Immature natural killer cell (primary cell): Measurements from ENCODE around the gene MYRIP. TPM values are rescaled to one million over a fixed set of nuclear protein-coding genes. Genes with fewer than 3 reads are reported as not detected.

Source experiments
- DNase-seq, 3 donors: peaks; one replicate each; pipeline ENCODE4 v3.0.0; 2022; ENCODE audit warnings: mixed read lengths in 1 of 3
- H3K27ac Mint-ChIP-seq, 6 donors: one replicate each; pipeline ENCODE4 v1.8.0; 2020; ENCODE audit warnings: mixed read lengths in 6 of 6, mild to moderate bottlenecking in 5 of 6, inconsistent platforms in 4 of 6, moderate library complexity in 3 of 6
- H3K27me3 Mint-ChIP-seq, 3 donors: one replicate each; pipeline ENCODE4 v1.8.0; 2020 to 2021; ENCODE audit warnings: low read depth in 3 of 3, mild to moderate bottlenecking in 3 of 3, mixed read lengths in 3 of 3, moderate library complexity in 3 of 3, inconsistent platforms in 1 of 3
- H3K36me3 Mint-ChIP-seq, 3 donors: one replicate each; pipeline ENCODE4 v1.8.0; 2020; ENCODE audit warnings: mixed read lengths in 3 of 3, inconsistent platforms in 2 of 3, mild to moderate bottlenecking in 2 of 3
- H3K4me1 Mint-ChIP-seq, 2 donors: one replicate each; pipeline ENCODE4 v1.8.0; 2020; ENCODE audit warnings: inconsistent platforms in 2 of 2, mild to moderate bottlenecking in 2 of 2, mixed read lengths in 2 of 2, moderate library complexity in 1 of 2
- H3K4me3 Mint-ChIP-seq, 5 donors: one replicate each; pipeline ENCODE4 v1.8.0; 2020; ENCODE audit warnings: mild to moderate bottlenecking in 5 of 5, mixed read lengths in 5 of 5, inconsistent platforms in 3 of 5, moderate library complexity in 3 of 5
- H3K9me3 Mint-ChIP-seq, 6 donors: one replicate each; pipeline ENCODE4 v1.8.0; 2020; ENCODE audit warnings: mild to moderate bottlenecking in 6 of 6, mixed read lengths in 6 of 6, inconsistent platforms in 4 of 6, moderate library complexity in 3 of 6
- polyA plus RNA-seq, 3 donors: library from polyadenylated mRNA; unstranded; fragments of 300-500 nt; fragmentation: Illumina TruSeq; gene quantifications; one replicate each; pipeline ENCODE4 v1.2.3, GENCODE V29; 2021

Gene MYRIP
- polyA plus RNA-seq, 3 donors from 2014 or later = 0.06 TPM; not detected in 2

- Mint-ChIP-seq H3K27ac (no peak overlapping the region), H3K4me1 (no peaks in the 10 kb centered on the region), H3K4me3 (no peak overlapping the region), H3K9me3 (peaks cover 0 to 6% (median 0%) of the 10 kb centered on the region in 6 donors), H3K27me3 (peaks cover 0 to 2% (median 0%) of the 10 kb centered on the region in 3 donors), H3K36me3 (no peaks in the 10 kb centered on the region)
- no peak for DNase-seq
These were observed 86.8 kb downstream of the MYRIP start for GRCh38 chr3:39896184-39896583.

DNA sequence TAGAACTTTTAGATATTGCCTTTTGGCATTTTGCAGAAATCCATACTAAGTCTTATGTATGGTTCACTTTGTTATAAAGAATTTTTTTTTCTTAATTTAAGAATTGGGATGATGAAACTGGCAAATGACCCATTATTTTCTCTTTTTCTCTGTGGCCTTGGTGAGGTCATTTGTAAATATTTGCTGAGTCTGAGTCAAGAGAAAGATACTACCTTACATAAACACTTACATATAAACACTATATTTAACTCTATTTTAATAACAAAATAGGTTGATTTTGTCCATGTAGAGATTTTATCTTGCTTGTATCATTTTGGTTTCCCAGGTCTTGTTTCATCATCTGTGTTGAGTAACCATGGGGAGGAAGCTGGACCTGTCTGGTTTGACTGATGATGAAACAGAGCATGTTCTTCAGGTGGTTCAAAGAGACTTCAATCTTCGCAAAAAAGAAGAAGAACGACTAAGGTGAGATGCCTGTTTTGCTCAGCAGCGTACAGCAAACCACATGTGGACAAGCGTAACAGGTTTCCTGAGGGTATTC lies 91.1 kb downstream of the MYRIP start:
- Mint-ChIP-seq H3K27ac (no peak overlapping the region), H3K36me3 (no peaks in the 10 kb centered on the region), H3K4me1 (no peaks in the 10 kb centered on the region), H3K27me3 (peaks cover 0 to 2% (median 1%) of the 10 kb centered on the region in 3 donors), H3K4me3 (no peak overlapping the region), H3K9me3 (peaks cover 0 to 5% (median 0%) of the 10 kb centered on the region in 6 donors)
- no peak for DNase-seq

DNA sequence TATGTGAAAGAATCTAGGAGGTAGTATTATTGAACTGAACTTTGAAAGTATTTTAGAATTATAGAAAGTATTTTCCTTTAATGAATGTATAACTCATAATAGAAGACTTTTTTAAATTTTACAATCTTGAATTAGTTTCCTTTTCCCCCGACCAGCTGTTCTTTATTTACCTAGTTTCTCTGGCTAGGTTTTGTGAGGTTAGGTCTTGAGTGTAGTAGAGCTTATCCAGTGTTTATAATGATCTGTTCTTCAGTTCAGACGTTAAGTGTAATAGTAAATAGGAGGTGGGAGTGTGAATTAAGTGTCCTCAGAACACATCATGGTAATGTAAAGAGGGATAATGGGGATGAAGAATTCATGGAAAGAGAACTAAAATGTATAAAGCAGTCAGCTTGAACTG lies 93.8 kb downstream of the MYRIP start:
- DNase-seq = no peak

DNA sequence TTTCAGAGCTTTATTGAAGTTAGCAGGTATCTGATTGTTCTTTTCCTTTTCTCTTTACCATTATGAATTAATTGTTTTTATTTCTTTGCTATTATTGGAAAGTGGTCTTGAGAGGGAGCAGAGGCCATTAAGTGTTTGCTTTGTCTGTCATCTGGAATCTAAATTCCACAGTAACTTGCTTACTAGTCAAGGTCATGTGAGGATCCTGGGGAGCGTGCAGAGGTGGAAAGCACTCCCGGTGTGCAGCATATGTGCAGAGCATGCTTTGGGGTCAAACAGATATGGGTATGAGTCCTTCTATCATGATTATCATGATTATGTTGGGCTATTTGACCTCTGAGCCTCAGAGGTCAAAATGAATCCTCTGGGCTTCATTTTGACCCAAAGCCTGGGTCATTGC lies 96.4 kb downstream of the MYRIP start:
- peaks cover 0 to 2% (median 1%) of the 10 kb centered on the region in 3 donors for H3K27me3 Mint-ChIP-seq
- H3K36me3 Mint-ChIP-seq = no peaks in the 10 kb centered on the region
- no peak overlapping the region for H3K4me3 Mint-ChIP-seq
- DNase-seq = no peak
- peaks cover 0 to 3% (median 0%) of the 10 kb centered on the region in 6 donors for H3K9me3 Mint-ChIP-seq
- no peaks in the 10 kb centered on the region for H3K4me1 Mint-ChIP-seq
- no peak overlapping the region for H3K27ac Mint-ChIP-seq

More for the DNA sequence above, 93.8 kb downstream of the MYRIP start:
- no peak overlapping the region for H3K4me3 Mint-ChIP-seq
- no peaks in the 10 kb centered on the region for H3K36me3 Mint-ChIP-seq
- H3K9me3 Mint-ChIP-seq = no peaks in the 10 kb centered on the region
- no peaks in the 10 kb centered on the region for H3K4me1 Mint-ChIP-seq
- H3K27me3 Mint-ChIP-seq = peaks cover 0 to 2% (median 1%) of the 10 kb centered on the region in 3 donors
- H3K27ac Mint-ChIP-seq = no peak overlapping the region

- H3K27me3 Mint-ChIP-seq = peaks cover 0 to 2% (median 1%) of the 10 kb centered on the region in 3 donors
- H3K9me3 Mint-ChIP-seq = peaks cover 0 to 3% (median 0%) of the 10 kb centered on the region in 6 donors
- H3K36me3 Mint-ChIP-seq = no peaks in the 10 kb centered on the region
- H3K4me1 Mint-ChIP-seq = no peaks in the 10 kb centered on the region
- no peak overlapping the region for H3K27ac Mint-ChIP-seq
- no peak overlapping the region for H3K4me3 Mint-ChIP-seq
- DNase-seq = no peak
These were observed 98.6 kb downstream of the MYRIP start for GRCh38 chr3:39907981-39908380.

GRCh38 chr3:39910135-39910534 lies 100.7 kb downstream of the MYRIP start:
- H3K36me3 Mint-ChIP-seq = no peaks in the 10 kb centered on the region
- H3K4me1 Mint-ChIP-seq = no peaks in the 10 kb centered on the region
- peaks cover 0 to 3% (median 0%) of the 10 kb centered on the region in 6 donors for H3K9me3 Mint-ChIP-seq
- peaks cover 0 to 2% (median 0%) of the 10 kb centered on the region in 3 donors for H3K27me3 Mint-ChIP-seq
- H3K27ac Mint-ChIP-seq = no peak overlapping the region
- no peak overlapping the region for H3K4me3 Mint-ChIP-seq
- DNase-seq = no peak

GRCh38 chr3:39910826-39911464 lies 101.5 kb downstream of the MYRIP start:
- H3K27me3 Mint-ChIP-seq = peaks cover 0 to 2% (median 0%) of the 10 kb centered on the region in 3 donors
- peaks cover 0 to 3% (median 0%) of the 10 kb centered on the region in 6 donors for H3K9me3 Mint-ChIP-seq
- no peaks in the 10 kb centered on the region for H3K36me3 Mint-ChIP-seq
- no peak overlapping the region for H3K4me3 Mint-ChIP-seq
- no peaks in the 10 kb centered on the region for H3K4me1 Mint-ChIP-seq
- H3K27ac Mint-ChIP-seq = no peak overlapping the region
- no peak for DNase-seq

DNA sequence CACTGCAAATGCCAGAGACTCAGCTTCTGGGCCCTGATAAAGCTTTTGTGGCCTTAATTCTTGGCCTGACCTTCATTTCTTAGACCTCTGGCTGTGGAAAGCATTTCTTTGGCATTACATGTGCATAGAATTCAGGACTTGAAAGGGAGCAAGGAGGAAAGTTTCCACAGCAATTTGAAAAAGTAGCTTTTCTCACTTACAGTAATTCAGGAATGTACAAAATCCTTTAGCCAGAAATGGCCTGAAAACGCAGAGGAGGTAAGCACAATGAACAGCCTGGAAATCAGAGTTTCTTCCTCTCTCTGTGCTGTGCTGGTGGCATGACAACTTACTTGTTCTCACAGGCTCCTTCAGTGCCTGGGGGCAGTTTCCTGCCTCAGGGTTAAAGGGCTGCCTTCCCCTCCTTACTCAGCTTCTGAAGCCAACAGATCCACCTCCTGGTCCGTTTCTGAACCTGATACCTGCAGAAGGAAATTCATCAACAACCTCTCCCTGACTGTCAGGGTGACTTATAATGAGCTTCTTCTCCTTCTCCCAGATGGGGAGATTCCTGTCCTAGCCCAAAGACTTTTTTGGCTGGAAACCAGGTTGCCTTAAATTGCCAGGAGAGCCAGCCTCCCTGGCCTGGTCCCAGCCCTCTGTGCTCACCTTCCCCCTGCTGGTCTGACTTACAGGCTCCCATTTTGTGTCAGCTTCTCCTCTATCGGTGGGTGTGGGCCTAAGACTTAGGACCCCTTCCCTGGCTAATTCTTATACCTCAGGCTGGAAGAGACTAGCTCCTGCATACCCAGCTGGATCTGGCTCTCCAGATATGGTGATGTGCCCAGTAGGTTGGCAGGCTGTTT lies 102.3 kb downstream of the MYRIP start:
- no peak overlapping the region for H3K4me3 Mint-ChIP-seq
- peaks cover 0 to 2% (median 0%) of the 10 kb centered on the region in 3 donors for H3K27me3 Mint-ChIP-seq
- H3K27ac Mint-ChIP-seq = no peak overlapping the region
- no peak for DNase-seq
- peaks cover 0 to 3% (median 0%) of the 10 kb centered on the region in 6 donors for H3K9me3 Mint-ChIP-seq
- H3K36me3 Mint-ChIP-seq = no peaks in the 10 kb centered on the region
- H3K4me1 Mint-ChIP-seq = no peaks in the 10 kb centered on the region

DNA sequence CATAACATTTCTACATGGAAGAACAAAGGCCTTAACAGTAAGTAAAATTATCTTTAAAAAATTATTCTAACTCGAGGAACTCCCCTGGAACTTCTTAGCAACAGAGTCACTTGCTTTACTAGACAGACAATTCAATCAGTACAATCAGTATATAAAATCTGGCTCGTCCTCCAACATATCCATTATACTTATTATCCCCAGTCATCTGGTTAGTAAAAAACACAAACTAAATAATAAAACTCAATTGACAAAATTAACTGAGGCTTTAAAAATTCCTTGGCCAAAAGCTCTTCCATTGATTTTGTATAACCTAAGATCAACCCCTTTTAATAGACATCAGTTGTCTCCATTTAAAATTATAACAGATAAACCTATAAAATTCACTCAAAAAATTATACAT lies 105.6 kb downstream of the MYRIP start:
- H3K36me3 Mint-ChIP-seq = no peaks in the 10 kb centered on the region
- peaks cover 0 to 4% (median 0%) of the 10 kb centered on the region in 6 donors for H3K9me3 Mint-ChIP-seq
- no peak overlapping the region for H3K4me3 Mint-ChIP-seq
- DNase-seq = no peak
- peaks cover 0 to 2% (median 0%) of the 10 kb centered on the region in 3 donors for H3K27me3 Mint-ChIP-seq
- H3K27ac Mint-ChIP-seq = no peak overlapping the region
- H3K4me1 Mint-ChIP-seq = no peaks in the 10 kb centered on the region

DNA sequence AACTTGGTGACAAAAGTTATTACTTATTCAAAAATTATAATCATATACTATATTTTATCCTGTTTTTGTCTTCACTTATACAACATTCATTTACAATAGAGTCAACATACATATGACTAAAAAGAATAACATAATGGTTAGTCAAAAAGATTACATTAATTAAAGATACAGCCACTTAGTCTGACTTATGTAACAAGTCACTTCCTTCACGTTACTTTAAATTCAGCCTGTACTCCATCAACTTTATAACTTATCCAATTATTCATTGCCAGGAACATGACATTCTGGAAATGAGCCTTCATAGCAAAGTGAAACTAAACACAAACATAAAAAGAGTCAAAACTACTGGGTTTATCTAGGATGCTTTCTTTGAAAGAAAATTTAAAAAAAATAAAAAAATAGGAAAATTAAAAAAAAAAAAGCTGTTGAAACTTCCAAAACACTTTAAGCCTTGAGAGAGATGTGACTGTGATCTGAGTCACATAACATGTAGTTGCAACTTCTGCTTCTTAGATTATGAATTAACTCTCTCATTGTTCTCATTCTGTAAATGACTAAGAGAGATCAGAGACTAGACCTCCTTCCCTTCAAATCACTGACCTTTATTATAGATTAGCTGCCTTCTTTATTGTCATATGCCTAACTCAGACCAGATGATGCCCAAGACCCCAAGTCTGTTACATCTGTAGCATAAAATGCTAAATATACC lies 107.8 kb downstream of the MYRIP start:
- DNase-seq = no peak
- Mint-ChIP-seq H3K9me3 (peaks cover 0 to 4% (median 0%) of the 10 kb centered on the region in 6 donors), H3K36me3 (no peaks in the 10 kb centered on the region), H3K27ac (no peak overlapping the region), H3K4me3 (no peak overlapping the region), H3K4me1 (no peaks in the 10 kb centered on the region), H3K27me3 (peaks cover 0 to 2% (median 0%) of the 10 kb centered on the region in 3 donors)

DNA sequence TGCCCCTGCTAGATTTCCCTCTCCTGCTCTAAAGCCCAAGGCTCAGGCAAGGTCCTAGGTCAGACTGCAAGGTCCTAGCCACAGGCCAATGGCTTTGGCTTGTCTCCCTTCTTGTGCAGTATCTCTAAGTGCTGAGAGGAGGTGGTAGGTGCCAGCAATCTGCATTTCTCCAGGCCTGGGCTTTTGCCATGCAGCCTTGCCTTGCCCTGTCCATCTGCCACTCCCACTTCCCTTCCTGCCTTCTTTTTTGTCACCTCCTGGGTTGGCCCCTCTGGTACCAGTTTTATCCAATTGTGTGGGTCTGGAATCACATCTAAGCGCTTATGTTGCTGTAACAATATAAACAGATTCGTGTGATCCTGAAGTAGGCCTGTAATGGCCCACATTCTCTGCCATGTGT lies 109.9 kb downstream of the MYRIP start:
- no peaks in the 10 kb centered on the region for H3K36me3 Mint-ChIP-seq
- no peak for DNase-seq
- no peak overlapping the region for H3K4me3 Mint-ChIP-seq
- H3K27ac Mint-ChIP-seq = no peak overlapping the region
- no peaks in the 10 kb centered on the region for H3K4me1 Mint-ChIP-seq
- H3K9me3 Mint-ChIP-seq = peaks cover 0 to 4% (median 0%) of the 10 kb centered on the region in 6 donors
- H3K27me3 Mint-ChIP-seq = no peaks in the 10 kb centered on the region

- Mint-ChIP-seq H3K27me3 (no peaks in the 10 kb centered on the region), H3K9me3 (peaks cover 0 to 5% (median 2%) of the 10 kb centered on the region in 6 donors), H3K4me3 (no peak overlapping the region), H3K27ac (no peak overlapping the region), H3K36me3 (no peaks in the 10 kb centered on the region), H3K4me1 (no peaks in the 10 kb centered on the region)
- no peak for DNase-seq
These were observed 110.9 kb downstream of the MYRIP start for GRCh38 chr3:39920271-39920670.

DNA sequence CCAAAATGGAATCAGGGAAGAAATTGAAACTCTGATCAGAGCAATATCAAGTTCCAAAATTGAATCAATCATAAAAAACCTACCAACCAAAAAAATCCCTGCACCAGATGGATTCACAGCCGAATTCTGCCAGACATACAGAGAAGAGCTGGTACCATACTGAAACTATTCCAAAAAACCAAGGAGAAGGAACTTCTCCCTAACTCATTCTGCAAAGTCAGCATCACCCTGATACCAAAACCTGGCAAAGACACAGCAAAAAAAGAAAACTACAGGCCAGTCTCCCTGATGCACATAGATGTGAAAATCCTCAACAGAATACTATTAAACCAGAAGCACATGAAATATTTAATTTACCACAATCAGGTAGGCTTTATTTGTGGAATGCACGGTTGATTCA lies 118.1 kb downstream of the MYRIP start:
- Mint-ChIP-seq H3K4me1 (no peaks in the 10 kb centered on the region), H3K36me3 (no peaks in the 10 kb centered on the region), H3K27ac (no peak overlapping the region), H3K27me3 (peaks cover 0 to 2% (median 0%) of the 10 kb centered on the region in 3 donors), H3K4me3 (no peak overlapping the region), H3K9me3 (peaks cover 0 to 6% (median 0%) of the 10 kb centered on the region in 6 donors)
- no peak for DNase-seq
